Naive thymus-derived CD4-positive, alpha-beta T cell (primary cell): ENCODE results near the gene SYNDIG1L. TPM values are rescaled to one million over a fixed set of nuclear protein-coding genes. Genes with fewer than 3 reads are reported as not detected.

Experiments used
- polyA plus RNA-seq, 2 donors: library from polyadenylated mRNA; unstranded; fragments of 300-500 nt; fragmentation: Illumina TruSeq; gene quantifications; one replicate each; pipeline ENCODE4 v1.2.3, GENCODE V29; 2021
- total RNA-seq, 6 experiments: library from RNA in 5 of 6; stranded (reverse) in 5 of 6; gene quantifications; 1 replicate in 5 of 6; 2 replicates in 1 of 6; pipeline ENCODE4 v1.2.3 and lab custom pipeline; 2021 to 2026

SYNDIG1L gene
- total and polyA plus RNA-seq, 7 experiments from 2014 or later: 0.16 TPM; not detected in 6

Other genes starting within 250 kb of the SYNDIG1L start
- gene VSX2, start 186.8 kb downstream of the SYNDIG1L start, total RNA-seq: not detected
- not detected for gene VSX2, start 186.8 kb downstream of the SYNDIG1L start, polyA plus RNA-seq
- gene ABCD4, start 123.3 kb downstream of the SYNDIG1L start, total RNA-seq: 100 to 1,000 TPM in 1 of 5 experiments, 10 to 100 TPM in 4; 57.6 to 109 (median 68.2) TPM
- gene ABCD4, start 123.3 kb downstream of the SYNDIG1L start, polyA plus RNA-seq: 10 to 100 TPM; 26.1 to 32.1 TPM
- gene VRTN, start 77.7 kb downstream of the SYNDIG1L start, total RNA-seq: not detected
- gene VRTN, start 77.7 kb downstream of the SYNDIG1L start, polyA plus RNA-seq: not detected
- gene NPC2, start 67.1 kb upstream of the SYNDIG1L start, total RNA-seq: 100 to 1,000 TPM in 1 of 5 experiments, 10 to 100 TPM in 4; 37.9 to 108 (median 56.3) TPM
- gene NPC2, start 67.1 kb upstream of the SYNDIG1L start, polyA plus RNA-seq: 10 to 100 TPM; 66.9 to 71.3 TPM
- gene ISCA2, start 67.6 kb upstream of the SYNDIG1L start, total RNA-seq: 10 to 100 TPM; 13.9 to 39.5 (median 25.2) TPM
- gene ISCA2, start 67.6 kb upstream of the SYNDIG1L start, polyA plus RNA-seq: 100 to 1,000 TPM in 1 of 2 donors, 10 to 100 TPM in 1; 69.2 to 106 TPM
- 1 to 10 TPM in 1 of 5 experiments, under 1 TPM in 4; 0.17 to 1.1 (median 0.58) TPM for gene LTBP2, start 186.0 kb upstream of the SYNDIG1L start, total RNA-seq
- under 1 TPM; 0.07 to 0.22 TPM for gene LTBP2, start 186.0 kb upstream of the SYNDIG1L start, polyA plus RNA-seq